ENCODE measurements around the gene PIK3R3. TPM values are rescaled to one million over a fixed set of nuclear protein-coding genes. Genes with fewer than 3 reads are reported as not detected.
"Not testable (repeated sequence)": the region's sequence is repeated elsewhere in the genome, so short reads cannot be mapped to it uniquely, and the experiment has no call there.

Gene PIK3R3
- total RNA-seq, 1 donor from 2014 or later: 6.7 TPM

- no peak for DNase-seq (ENCODE audit: low spot score)
Measured at GRCh38 chr1:46102769-46103476, 29.5 kb downstream of the PIK3R3 start.

- no peak for DNase-seq (ENCODE audit: low spot score)
Measured at GRCh38 chr1:46099215-46099614, 33.2 kb downstream of the PIK3R3 start.

GRCh38 chr1:46098027-46098712, 34.3 kb downstream of the PIK3R3 start:
- DNase-seq (ENCODE audit: low spot score): no peak

GRCh38 chr1:46097149-46097472, 35.3 kb downstream of the PIK3R3 start:
- no peak for DNase-seq (ENCODE audit: low spot score)

GRCh38 chr1:46096269-46097148, 35.9 kb downstream of the PIK3R3 start:
- no peak for DNase-seq (ENCODE audit: low spot score)

- not testable (repeated sequence) for DNase-seq (ENCODE audit: low spot score)
Measured at GRCh38 chr1:46095110-46095509, 37.3 kb downstream of the PIK3R3 start.

GRCh38 chr1:46094471-46095005, 37.9 kb downstream of the PIK3R3 start:
- no peak for DNase-seq (ENCODE audit: low spot score)

- not testable (repeated sequence) for DNase-seq (ENCODE audit: low spot score)
Measured at GRCh38 chr1:46093832-46094231, 38.6 kb downstream of the PIK3R3 start.

GRCh38 chr1:46087891-46088290, 44.5 kb downstream of the PIK3R3 start:
- DNase-seq (ENCODE audit: low spot score): no peak

- DNase-seq (ENCODE audit: low spot score): no peak
Measured at GRCh38 chr1:46086576-46086975, 45.9 kb downstream of the PIK3R3 start.

GRCh38 chr1:46084553-46085451, 47.6 kb downstream of the PIK3R3 start:
- DNase-seq (ENCODE audit: low spot score): no peak

- DNase-seq (ENCODE audit: low spot score): no peak
Measured at GRCh38 chr1:46083579-46083978, 48.9 kb downstream of the PIK3R3 start.

- DNase-seq (ENCODE audit: low spot score): no peak
Measured at GRCh38 chr1:46081619-46082018, 50.8 kb downstream of the PIK3R3 start.

- DNase-seq (ENCODE audit: low spot score): no peak
Measured at GRCh38 chr1:46081206-46081605, 51.2 kb downstream of the PIK3R3 start.

GRCh38 chr1:46080257-46080656, 52.2 kb downstream of the PIK3R3 start:
- no peak for DNase-seq (ENCODE audit: low spot score)

- peak; percentile 39 for DNase-seq (ENCODE audit: low spot score)
Measured at GRCh38 chr1:46077644-46078043, 54.8 kb downstream of the PIK3R3 start.

GRCh38 chr1:46076343-46076742, 56.1 kb downstream of the PIK3R3 start:
- no peak for DNase-seq (ENCODE audit: low spot score)

- DNase-seq (ENCODE audit: low spot score): no peak
Measured at GRCh38 chr1:46072975-46073374, 59.5 kb downstream of the PIK3R3 start.

GRCh38 chr1:46070164-46070814, 62.1 kb downstream of the PIK3R3 start:
- DNase-seq (ENCODE audit: low spot score): peak; percentile 9

GRCh38 chr1:46068525-46068924, 63.9 kb downstream of the PIK3R3 start:
- no peak for DNase-seq (ENCODE audit: low spot score)

- no peak for DNase-seq (ENCODE audit: low spot score)
Measured at GRCh38 chr1:46067652-46068051, 64.8 kb downstream of the PIK3R3 start.

Measured in umbilical cord (tissue), 2 donors.